Measurements from ENCODE around the gene STAT3.

Gene STAT3

GRCh38 chr17:42389899-42390298 is 1.7 kb upstream of the STAT3 start:
- Histone ChIP-seq H3K27ac (peak overlapping the region; percentile 19 to 92), H3K4me3 (no peak overlapping the region)
- no peak for DNase-seq (ENCODE audit: low spot score)
- no peak for TF ChIP-seq CTCF (IDR thresholded peaks at IDR 0.05)

- peak overlapping the region; percentile 92 to 97 for H3K27ac ChIP-seq
- TF ChIP-seq CTCF (IDR thresholded peaks at IDR 0.05) = no peak
- peak overlapping the region; percentile 69 for H3K4me3 ChIP-seq
- DNase-seq (ENCODE audit: low spot score) = no peak
Measured at GRCh38 chr17:42389135-42389417, 834 bp upstream of the STAT3 start.

GRCh38 chr17:42387661-42388380 is 421 bp downstream of the STAT3 start:
- no peak for TF ChIP-seq CTCF (IDR thresholded peaks at IDR 0.05)
- Histone ChIP-seq H3K4me3 (peak overlapping the region; percentile 99), H3K27ac (peak overlapping the region; percentile 99 to 100)
- DNase-seq (ENCODE audit: low spot score) = peak; percentile 83

GRCh38 chr17:42386777-42387657 is 1.2 kb downstream of the STAT3 start:
- DNase-seq (ENCODE audit: low spot score) = no peak
- TF ChIP-seq CTCF (IDR thresholded peaks at IDR 0.05) = no peak
- Histone ChIP-seq H3K4me3 (peak overlapping the region; percentile 99), H3K27ac (peak overlapping the region; percentile 99 to 100)

- peak overlapping the region; percentile 40 to 59 for H3K27ac ChIP-seq
- TF ChIP-seq CTCF (IDR thresholded peaks at IDR 0.05) = no peak
- no peak overlapping the region for H3K4me3 ChIP-seq
- no peak for DNase-seq (ENCODE audit: low spot score)
Measured at GRCh38 chr17:42381898-42382297, 6.3 kb downstream of the STAT3 start.

GRCh38 chr17:42380935-42381334 is 7.3 kb downstream of the STAT3 start:
- Histone ChIP-seq H3K27ac (peak overlapping the region; percentile 59 to 87), H3K4me3 (no peak overlapping the region)
- DNase-seq (ENCODE audit: low spot score) = no peak
- TF ChIP-seq CTCF (IDR thresholded peaks at IDR 0.05) = no peak

Measured in coronary artery (tissue), 2 donors.